Peyer's patch (tissue), 4 donors: ENCODE data around the gene CRX.

ENCODE experiments used
- CTCF ChIP-seq, 6 experiments: fragments of 450-650 bp in 4 of 6; fragments of 200-600 bp in 2 of 6; sonication (generic) in 1 of 6; IDR thresholded peaks; one replicate each; pipeline ENCODE4 v1.5.1; 2017 to 2019; ENCODE audit warnings: antibody characterized with exemption in 6 of 6, mild to moderate bottlenecking in 3 of 6, moderate library complexity in 1 of 6
- POLR2A ChIP-seq, 2 donors: fragments of 450-650 bp; IDR thresholded peaks; one replicate each; pipeline ENCODE4 v1.5.1; 2017; ENCODE audit warnings: antibody characterized with exemption in 2 of 2, mild to moderate bottlenecking in 2 of 2, moderate library complexity in 2 of 2

GRCh38 chr19:47778954-47779351 is 42.8 kb upstream of the CRX start:
- no peak for TF ChIP-seq POLR2A (IDR thresholded peaks at IDR 0.05)
- no peak for TF ChIP-seq CTCF (IDR thresholded peaks at IDR 0.05)
